HG03439 (cell line): ENCODE results near the gene KLK3.
"Not testable (repeated sequence)": the region's sequence is repeated elsewhere in the genome, so short reads cannot be mapped to it uniquely, and the experiment has no call there.

Experiments used
- ATAC-seq: cut with Tn5 transposase; IDR thresholded peaks from one replicate; pipeline ENCODE4 v1.9.1; 2021; ENCODE audit warnings: mild to moderate bottlenecking, moderate library complexity; ENCODE audit not compliant: unreplicated experiment

KLK3 gene

DNA sequence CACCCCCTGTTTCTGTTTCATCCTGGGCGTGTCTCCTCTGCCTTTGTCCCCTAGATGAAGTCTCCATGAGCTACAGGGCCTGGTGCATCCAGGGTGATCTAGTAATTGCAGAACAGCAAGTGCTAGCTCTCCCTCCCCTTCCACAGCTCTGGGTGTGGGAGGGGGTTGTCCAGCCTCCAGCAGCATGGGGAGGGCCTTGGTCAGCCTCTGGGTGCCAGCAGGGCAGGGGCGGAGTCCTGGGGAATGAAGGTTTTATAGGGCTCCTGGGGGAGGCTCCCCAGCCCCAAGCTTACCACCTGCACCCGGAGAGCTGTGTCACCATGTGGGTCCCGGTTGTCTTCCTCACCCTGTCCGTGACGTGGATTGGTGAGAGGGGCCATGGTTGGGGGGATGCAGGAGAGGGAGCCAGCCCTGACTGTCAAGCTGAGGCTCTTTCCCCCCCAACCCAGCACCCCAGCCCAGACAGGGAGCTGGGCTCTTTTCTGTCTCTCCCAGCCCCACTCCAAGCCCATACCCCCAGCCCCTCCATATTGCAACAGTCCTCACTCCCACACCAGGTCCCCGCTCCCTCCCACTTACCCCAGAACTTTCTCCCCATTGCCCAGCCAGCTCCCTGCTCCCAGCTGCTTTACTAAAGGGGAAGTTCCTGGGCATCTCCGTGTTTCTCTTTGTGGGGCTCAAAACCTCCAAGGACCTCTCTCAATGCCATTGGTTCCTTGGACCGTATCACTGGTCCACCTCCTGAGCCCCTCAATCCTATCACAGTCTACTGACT lies at the start of gene KLK3:
KLK3 (plus strand) TSS at position 280 of the 775 bp plus-strand sequence; CDS start at position 321, 41 bp downstream.
- ATAC-seq = no peak

DNA sequence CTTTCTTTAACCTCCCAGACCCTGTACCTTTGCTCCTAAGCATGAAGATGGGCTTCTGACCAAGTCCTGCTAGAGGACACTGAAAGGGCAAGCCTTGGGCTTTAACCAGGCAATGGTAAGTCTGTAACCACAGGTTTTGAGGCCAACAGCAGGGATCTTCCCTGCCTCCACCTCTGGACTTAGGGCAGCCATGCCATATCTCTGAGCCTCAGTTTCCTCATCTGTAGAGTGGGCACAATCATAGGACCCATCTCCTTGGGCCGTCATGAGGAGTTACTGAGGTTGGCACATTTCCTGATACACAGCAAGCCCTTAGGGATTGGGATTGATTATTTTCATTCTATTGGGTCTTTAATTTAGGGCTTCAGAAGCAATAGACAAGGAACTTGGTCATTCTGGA lies 45.9 kb upstream of the KLK3 start:
- no peak for ATAC-seq

DNA sequence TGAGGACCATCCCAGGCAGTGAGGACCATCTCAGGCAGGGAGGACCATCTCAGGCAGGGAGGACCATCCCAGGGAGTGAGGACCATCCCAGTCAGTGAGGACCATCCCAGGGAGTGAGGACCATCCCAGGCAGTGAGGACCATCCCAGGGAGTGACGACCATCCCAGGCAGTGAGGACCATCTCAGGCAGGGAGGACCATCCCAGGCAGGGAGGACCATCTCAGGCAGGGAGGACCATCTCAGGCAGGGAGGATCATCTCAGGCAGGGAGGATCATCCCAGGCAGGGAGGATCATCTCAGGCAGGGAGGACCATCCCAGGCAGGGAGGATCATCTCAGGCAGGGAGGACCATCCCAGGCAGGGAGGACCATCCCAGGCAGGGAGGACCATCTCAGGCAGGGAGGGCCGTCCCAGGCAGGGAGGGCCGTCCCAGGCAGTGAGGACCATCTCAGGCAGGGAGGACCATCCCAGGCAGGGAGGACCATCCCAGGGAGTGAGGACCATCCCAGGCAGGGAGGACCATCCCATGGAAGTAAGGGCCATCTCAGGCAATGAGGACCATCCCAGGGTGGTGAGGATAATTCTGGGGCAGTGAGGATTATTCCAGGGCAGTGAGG lies 43.0 kb upstream of the KLK3 start:
- ATAC-seq = not testable (repeated sequence)

DNA sequence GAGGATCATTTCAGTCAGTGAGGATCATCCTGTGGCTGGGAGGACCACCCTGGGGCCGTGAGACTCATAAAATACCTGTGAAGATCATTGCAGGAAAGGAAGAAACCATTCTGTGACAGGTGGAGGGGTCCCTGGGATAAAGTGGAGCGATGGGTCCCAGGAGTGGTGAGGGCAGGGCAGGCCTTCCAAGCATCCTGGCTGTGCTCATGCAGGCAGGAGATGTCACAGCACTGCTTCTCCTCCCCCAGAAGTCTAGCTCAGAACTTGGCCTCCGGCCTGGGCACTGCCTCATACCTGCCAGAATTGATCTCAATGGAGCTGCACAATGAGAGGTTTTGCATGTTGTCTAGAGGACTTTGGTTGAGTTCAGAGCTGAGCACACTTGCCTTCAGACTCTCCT lies 42.2 kb upstream of the KLK3 start:
- ATAC-seq = no peak

DNA sequence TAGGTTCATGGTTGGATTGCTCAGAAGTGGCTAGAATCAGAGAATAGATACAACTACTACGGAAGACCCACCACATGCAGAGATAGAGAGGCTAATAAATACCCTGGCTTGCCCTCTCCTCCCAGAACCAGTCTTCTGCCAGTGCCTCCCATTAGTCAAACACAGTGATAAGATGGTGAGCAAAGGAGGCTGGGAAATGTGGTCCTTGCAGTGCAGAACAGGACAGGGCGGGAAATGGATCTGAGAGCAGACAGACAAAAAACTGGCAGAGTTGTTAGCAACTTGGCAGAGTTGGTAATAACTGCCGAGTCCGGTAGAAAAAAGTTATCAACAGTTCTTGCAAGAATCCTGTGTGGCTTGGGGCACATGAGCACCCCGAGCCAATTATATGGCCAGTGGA lies 39.8 kb upstream of the KLK3 start:
- ATAC-seq = no peak

DNA sequence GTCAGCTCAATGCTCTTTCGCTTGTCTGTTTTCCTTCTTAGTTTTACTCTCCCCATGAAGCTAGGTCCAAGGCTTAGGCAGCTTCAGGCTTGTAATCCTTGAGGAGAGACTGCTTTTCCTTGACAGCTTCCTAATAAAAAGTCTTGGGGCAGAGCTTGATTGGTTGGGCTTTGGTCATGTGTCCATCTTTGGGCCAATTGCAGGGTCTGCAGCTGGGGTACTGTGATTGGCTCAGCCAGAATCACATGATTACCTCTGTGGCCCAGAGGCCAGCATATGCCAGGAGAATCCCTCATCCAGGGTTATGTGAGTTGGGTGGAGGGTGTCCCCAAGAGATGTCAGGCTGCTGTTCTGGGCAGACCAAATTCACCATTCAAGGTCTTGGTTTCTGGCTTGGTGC lies 39.3 kb upstream of the KLK3 start:
- ATAC-seq = no peak

- ATAC-seq = peak; percentile 52
Observed at GRCh38 chr19:50817941-50818858, 36.5 kb upstream of the KLK3 start.

DNA sequence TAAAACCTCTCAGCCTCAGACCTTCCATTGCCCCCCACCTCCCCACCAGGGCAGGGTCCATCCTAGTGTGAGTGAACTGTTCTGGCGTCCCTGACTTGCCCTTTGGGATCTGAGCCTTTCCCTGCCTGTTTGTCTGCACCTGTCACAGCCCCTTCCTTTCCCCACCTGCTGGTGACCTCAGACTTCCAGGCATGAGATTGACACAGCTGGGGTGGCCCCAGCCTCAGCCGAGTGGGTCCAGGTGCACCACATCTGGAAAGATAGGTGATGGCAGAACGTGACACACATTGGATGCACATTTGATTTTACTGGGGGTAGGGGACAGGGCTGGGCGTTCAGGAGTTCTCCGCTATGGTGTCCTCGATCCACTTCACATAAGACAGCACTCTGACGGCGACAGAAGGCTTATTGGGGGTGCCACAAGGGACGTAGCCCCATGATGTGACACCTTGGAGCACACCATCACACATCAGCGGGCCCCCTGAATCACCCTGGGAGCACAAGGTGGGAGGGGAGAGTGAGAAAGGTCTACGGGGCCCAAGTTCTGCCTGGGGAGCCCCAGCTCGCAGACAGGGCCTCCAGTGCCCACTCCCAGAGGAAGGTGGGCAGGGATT lies 35.7 kb upstream of the KLK3 start:
- ATAC-seq = no peak

GRCh38 chr19:50819636-50820035 lies 35.1 kb upstream of the KLK3 start:
- ATAC-seq = no peak

- no peak for ATAC-seq
Observed at GRCh38 chr19:50820086-50820485, 34.6 kb upstream of the KLK3 start.

DNA sequence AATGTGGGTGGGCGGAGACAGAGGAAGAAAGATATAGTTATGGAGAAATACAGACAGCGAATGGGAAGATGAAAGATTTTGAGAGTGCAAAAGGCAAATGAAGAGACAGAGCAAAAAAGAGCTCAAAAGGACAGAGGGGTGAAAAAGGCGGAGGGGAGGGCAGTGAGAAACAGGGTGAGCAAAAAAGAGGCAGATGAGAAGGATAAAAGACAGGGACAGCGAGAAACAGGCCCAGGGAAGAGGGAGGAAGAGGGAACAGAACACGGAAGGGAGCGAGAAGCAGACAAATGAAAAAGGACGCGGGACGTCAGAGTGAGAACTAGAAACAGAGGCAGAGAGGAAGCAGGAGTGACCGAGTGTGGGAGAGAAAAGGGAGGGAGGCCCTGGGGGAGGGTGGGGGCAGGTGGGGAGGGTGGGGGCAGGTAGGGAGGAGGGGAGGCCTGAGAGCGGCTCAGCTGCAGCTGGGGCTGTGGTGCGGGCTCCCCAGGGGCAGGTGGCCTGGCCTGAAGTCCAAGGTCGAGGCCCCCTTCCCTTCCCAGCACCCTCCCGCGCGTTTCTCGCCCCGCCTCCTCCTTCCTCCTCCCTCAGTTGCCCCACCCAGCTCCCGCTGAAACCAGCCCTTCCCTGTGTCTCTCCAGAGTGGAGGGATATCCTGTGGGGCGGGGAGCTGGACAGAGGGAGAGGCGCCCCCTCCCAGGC lies 34.0 kb upstream of the KLK3 start:
- no peak for ATAC-seq

GRCh38 chr19:50821248-50821612 lies 33.5 kb upstream of the KLK3 start:
- ATAC-seq = no peak

DNA sequence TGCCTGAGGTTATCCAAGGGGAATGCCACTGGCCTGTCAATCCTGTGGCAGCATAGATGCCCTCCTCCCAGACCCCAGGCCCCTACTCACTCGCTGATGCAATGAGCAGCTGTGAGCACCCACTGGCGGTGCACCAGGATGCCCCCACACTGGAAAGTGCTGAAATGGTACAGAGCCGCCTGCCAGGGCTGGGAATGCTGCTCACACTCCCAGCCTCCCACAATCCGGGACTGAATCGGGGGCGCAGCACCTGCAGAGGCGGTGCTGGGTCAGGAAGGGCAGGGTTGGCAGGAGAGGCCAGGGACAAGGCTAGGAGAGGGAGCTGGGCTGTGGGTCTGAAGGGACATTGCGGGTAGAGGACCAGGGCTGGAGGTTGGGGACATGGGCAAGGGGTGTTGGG lies 33.1 kb upstream of the KLK3 start:
- no peak for ATAC-seq

DNA sequence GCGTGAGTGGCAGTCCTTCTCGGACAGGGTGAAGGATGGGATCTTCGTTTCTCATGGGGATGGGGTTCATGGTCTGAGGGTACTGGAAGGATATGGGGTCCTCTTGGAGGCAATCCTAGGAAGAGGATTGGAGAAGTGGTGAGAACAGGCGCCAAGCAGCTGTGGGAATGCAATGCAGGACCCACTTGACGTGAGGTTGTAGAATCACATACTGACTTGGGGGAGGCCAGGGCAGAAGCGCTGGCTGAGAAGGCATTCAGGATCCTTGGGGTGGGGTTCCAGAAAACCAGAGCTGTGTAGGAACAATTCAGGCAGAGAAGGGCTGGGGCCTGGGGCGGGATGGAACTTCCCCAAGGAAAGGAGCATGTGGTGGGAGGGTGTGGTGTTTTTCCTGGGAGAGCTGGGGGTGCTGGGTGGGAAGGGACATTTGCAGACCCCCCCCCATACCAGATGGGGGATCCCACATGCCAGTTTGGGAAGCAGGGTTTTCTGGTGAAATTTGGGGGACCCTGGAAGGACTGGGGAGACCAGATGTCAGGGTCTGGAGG lies 32.0 kb upstream of the KLK3 start:
- no peak for ATAC-seq

- no peak for ATAC-seq
Observed at GRCh38 chr19:50823389-50824042, 31.2 kb upstream of the KLK3 start, which contains the start of gene KLK1. KLK1 (minus strand) TSS chr19:50823787; CDS start chr19:50823748, 39 bp downstream.

- ATAC-seq = no peak
Observed at GRCh38 chr19:50826492-50827240, 28.0 kb upstream of the KLK3 start.

DNA sequence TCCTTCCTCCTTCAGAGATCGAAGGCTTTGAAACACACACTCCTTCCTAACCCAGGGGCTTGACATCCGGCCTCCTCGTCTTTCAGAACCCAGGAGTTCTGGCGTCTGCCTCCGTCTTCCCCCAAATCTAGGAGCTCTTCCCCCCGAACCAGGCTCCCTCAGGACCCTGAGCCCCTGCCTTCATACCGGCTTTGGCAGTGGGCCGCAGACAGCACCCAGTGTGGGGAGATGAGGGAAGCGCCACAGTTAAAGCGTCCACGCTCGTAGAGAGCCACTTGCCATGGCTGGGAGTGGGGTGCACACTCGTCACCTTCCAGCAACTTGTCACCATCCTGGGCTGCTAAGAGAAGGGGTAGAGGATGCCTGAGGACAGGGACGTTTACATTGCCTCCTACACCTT lies 27.2 kb upstream of the KLK3 start:
- no peak for ATAC-seq

- no peak for ATAC-seq
Observed at GRCh38 chr19:50829801-50830200, 24.9 kb upstream of the KLK3 start.
